ENCODE data around the gene OSGEPL1. TPM values are rescaled to one million over a fixed set of nuclear protein-coding genes. Genes with fewer than 3 reads are reported as not detected.
"Not testable (repeated sequence)": the region's sequence is repeated elsewhere in the genome, so short reads cannot be mapped to it uniquely, and the experiment has no call there.

Gene OSGEPL1
- total RNA-seq, 1 experiment from 2014 or later: 7.1 TPM

DNA sequence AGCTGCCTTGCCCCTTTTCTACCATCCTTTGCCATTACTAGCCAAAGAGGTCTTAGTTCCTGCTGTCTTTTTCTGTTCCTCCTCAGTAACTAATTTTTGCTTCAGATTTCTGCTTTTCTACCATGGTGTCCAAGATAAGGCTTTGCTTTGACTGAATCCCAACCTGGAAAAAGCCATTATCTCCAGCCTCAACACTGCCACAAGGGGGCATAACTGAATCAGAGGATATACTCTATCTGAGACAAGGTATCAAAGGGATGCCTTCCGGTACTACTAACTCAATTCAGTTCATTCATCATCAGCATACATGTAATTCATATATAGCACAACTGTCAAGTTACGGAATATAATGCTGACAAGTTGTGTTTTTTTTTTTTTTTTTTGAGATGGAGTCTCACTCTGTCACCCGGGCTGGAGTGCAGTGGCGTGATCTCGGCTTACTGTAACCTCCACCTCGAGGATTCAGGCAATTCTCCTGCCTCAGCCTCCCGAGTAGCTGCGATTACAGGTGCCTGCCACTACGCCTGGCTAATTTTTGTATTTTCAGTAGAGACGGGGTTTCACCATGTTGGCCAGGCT lies 11.4 kb downstream of the OSGEPL1 start:
- DNase-seq (ENCODE audit: low read depth): peak; percentile 15

DNA sequence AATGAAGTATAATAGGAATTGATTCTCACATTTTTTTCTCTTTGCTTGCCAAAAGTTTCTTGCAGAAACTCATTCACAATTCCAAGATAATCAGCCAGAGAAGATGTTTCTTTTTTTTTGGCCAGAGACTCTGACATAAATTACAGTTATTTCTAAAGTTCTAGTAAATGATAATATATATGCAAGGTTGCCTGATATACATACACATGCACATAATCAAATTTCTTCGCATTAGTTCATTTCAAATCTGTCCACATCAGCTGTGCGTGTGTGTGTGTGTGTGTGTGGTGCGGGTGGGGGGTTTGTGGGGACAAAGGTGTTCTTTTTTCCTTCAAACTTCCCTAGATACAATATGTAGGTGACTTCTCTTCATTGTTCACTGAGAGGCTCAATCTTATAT lies 33.2 kb downstream of the OSGEPL1 start:
- DNase-seq (ENCODE audit: low read depth): no peak

DNA sequence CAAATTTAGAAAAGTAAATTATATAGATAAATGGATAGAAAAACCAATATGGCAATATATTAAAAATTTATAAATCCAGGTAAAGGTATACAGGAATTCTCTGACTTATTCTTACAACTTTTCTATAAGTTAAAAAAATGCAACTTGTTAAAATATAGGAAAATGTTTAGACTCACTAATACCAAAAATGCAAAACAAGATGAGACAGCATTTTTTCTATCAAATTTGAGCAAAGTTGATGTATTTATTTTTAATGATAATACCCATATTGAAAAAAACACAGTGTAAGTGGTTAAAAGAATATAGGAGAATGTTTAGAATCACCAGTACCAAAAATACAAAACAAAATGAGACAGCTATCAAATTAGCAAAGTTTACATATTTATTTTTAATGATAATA lies 35.7 kb downstream of the OSGEPL1 start:
- DNase-seq (ENCODE audit: low read depth): no peak

DNA sequence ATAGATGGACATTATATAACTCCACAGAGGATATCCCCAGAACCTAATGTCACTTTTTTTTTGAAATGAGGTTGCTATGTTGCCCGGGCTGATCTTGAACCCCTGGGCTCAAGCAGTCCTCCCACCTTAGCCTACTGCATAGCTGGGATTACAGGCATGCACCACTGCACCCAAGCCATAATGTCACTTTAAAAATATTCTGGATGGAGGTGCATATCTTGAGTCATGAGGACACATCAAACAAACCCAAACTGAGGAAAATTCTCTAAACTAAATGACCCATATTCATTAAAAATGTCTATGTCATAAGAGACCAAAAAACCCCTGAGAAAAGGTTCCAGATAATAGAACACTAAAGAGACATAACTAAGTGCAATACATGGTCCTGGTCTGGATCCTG lies 36.3 kb downstream of the OSGEPL1 start:
- DNase-seq (ENCODE audit: low read depth): no peak

DNA sequence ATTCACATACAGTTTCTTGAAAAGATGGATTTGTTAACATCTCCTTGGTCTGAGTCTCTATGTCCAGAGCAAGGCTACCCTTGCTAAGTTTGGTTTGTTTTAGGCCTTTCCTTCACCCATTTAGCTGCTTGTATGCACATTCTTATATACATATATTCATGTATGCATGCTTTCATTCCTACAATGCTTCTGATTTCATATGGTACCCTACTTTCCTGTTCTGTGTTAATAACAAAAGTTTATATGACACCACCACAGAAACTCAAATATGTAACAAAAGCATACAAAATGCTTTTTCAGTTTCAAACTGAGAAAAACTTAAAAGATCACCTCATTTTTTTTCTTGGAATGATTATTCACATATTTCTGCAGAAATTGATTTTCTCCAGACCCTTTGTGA lies 39.4 kb downstream of the OSGEPL1 start:
- DNase-seq (ENCODE audit: low read depth): no peak

DNA sequence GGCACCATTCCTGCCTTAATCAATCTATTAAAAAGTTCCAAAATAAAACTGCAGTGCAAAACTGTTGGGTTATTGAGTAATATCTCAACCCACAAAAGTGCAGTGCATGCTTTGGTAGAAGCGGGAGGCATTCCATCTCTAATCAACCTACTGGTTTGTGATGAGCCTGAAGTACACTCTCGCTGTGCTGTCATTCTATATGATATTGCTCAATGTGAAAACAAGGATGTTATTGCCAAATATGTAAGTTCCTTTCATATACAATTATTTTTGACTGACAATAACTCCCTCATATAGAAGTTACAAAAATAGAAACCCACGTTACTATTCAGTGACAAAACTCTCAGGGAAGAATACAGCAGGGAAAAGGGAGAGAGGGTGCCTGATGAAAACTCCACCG lies 43.0 kb downstream of the OSGEPL1 start:
- DNase-seq (ENCODE audit: low read depth): no peak

DNA sequence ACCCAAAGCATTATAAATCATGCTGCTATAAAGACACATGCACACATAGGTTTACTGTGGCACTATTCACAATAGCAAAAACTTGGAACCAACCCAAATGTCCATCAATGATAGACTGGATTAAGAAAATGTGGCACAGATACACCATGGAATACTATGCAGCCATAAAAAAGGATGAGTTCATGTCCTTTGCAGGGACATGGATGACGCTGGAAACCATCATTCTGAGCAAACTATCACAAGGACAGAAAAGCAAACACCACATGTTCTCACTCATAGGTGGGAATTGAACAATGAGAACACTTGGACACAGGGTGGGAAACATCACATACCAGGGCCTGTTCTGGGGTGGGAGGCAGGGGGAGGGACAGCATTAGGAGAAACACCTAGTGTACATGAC lies 45.0 kb downstream of the OSGEPL1 start:
- not testable (repeated sequence) for DNase-seq (ENCODE audit: low read depth)

DNA sequence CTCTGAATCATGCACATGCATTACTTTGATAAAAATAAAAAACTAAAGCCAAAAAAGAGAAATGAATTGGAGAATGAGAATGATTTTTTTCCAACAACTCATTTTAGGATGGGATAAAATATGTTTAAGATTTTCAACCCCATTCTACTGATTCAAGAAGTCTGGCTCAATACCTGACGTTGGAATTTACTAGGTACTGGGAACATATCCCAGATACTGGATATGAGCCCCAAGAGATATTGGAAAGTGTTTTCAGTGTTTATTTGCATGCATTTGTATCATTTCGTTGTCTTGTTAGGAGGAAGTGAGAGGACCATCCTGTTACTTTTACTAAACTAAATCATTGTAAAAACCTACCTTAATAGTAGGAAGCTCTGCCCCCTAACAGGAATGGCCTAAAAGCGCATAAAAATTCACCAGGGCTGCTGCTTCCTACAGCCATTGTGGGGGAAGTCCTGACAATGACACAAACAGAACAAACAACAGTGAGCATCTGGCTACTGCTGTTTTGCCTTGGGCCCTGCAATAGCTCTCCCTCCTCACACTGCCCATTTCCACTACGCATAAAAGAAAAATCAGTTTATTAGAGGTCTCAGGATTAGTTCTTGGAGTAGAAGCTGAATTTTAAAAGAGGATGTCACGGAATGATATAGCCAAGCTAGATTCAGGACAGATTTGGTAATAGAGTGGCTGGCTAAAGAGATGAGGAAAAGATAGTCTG lies 52.9 kb downstream of the OSGEPL1 start:
- DNase-seq (ENCODE audit: low read depth): no peak

DNA sequence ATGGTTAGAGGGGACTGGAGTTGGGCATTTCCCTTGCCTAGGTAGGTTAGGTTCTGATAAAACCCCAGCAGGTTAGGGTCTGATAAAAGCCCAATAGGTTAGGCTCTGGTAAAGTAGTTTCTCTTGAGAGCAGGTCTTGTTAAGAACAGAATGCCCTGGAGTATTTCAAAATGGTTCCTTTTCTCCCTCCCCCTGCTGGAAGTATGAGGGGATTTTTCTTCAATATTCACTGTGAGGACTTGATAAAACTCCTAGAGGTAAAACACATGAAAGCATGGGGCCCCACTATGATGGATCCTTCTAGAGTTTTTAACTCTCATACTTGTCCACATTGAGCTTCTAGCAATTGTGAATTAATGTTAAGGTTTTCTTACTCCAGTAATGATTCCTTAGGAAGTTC lies 60.5 kb downstream of the OSGEPL1 start:
- no peak for DNase-seq (ENCODE audit: low read depth)

DNA sequence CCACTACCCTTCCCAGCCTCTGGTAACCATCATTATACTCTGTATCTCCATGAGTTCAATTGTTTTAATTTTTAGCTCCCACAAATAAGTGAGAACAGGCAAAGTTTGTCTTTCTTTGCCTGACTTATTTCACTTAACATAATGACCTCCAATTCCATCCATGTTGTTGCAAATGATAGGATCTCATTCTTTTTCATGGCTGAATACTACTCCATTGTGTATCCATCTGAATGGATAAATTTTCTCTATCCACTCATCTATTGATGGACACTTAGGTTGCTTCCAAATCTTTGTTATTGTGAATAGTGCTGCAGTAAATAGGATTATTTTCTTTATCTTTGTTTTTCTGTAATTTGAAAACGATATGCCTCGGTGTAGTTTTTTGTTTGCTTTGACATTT lies 61.9 kb downstream of the OSGEPL1 start:
- DNase-seq (ENCODE audit: low read depth): no peak

DNA sequence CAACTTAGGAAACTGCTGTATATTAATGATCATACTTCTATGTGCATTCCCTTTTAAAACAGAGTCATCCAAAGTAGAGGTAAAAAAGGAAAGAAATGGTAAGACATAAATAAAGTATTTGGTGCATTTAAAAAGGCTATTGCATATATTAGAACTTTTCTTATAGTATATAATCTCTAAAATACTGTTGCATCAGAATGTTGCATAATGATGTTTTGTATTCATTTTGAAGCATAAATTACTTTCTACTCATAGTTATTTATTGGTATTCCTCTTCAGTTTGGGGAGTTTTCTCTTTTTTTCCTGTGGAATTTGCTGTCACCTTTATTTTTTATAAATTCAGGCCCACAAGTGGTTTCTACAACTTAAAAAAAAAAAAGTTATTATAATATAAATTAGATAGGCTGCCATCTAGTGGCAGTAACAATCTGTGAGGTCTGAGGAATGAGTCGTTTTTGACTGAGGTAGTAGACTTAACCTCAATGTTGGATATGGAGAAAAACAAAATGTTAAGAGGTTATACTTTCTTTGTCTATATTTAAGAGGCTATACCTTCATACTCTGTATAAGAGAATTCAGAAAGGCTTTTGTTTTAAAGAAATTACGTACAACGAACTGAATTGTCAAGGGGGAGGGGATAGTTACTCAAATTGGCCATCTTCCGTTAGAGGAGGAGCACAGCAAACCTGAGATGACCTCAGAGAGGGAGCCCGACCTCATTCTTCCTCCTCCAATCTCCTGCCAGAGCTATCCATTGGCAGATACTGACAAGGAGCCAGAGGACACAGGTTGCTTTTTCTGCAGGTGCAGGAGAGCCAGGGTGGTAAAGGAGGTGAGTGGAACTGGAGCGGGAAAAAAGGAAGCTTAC lies 64.3 kb downstream of the OSGEPL1 start:
- DNase-seq (ENCODE audit: low read depth): peak; percentile 8

Other genes with a start within 250 kb of the OSGEPL1 start
- gene SLC40A1, start 182.0 kb downstream of the OSGEPL1 start, total RNA-seq (2014; rRNA removed; shearing (Covaris generic)): 2.3 and 5.6 TPM in 2 replicates
- gene ASNSD1, start 101.3 kb downstream of the OSGEPL1 start, total RNA-seq (2014; rRNA removed; shearing (Covaris generic)): 79.5 and 113 TPM in 2 replicates
- gene ANKAR, start 88.1 kb downstream of the OSGEPL1 start, total RNA-seq (2014; rRNA removed; shearing (Covaris generic)): 0.74 and 4.3 TPM in 2 replicates
- gene ORMDL1, start 21.5 kb upstream of the OSGEPL1 start, total RNA-seq (2014; rRNA removed; shearing (Covaris generic)): 66.7 and 67.7 TPM in 2 replicates
- 35.0 and 56.1 TPM in 2 replicates for gene PMS1, start 21.7 kb upstream of the OSGEPL1 start, total RNA-seq (2014; rRNA removed; shearing (Covaris generic))